GM19035 (cell line): ENCODE results near the gene CCNDBP1.
"Not testable (repeated sequence)": the region's sequence is repeated elsewhere in the genome, so short reads cannot be mapped to it uniquely, and the experiment has no call there.

Experiments
- ATAC-seq: cut with Tn5 transposase; IDR thresholded peaks from one replicate; pipeline ENCODE4 v1.9.1; 2021; ENCODE audit not compliant: unreplicated experiment

Gene CCNDBP1, protein sequence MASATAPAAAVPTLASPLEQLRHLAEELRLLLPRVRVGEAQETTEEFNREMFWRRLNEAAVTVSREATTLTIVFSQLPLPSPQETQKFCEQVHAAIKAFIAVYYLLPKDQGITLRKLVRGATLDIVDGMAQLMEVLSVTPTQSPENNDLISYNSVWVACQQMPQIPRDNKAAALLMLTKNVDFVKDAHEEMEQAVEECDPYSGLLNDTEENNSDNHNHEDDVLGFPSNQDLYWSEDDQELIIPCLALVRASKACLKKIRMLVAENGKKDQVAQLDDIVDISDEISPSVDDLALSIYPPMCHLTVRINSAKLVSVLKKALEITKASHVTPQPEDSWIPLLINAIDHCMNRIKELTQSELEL

DNA sequence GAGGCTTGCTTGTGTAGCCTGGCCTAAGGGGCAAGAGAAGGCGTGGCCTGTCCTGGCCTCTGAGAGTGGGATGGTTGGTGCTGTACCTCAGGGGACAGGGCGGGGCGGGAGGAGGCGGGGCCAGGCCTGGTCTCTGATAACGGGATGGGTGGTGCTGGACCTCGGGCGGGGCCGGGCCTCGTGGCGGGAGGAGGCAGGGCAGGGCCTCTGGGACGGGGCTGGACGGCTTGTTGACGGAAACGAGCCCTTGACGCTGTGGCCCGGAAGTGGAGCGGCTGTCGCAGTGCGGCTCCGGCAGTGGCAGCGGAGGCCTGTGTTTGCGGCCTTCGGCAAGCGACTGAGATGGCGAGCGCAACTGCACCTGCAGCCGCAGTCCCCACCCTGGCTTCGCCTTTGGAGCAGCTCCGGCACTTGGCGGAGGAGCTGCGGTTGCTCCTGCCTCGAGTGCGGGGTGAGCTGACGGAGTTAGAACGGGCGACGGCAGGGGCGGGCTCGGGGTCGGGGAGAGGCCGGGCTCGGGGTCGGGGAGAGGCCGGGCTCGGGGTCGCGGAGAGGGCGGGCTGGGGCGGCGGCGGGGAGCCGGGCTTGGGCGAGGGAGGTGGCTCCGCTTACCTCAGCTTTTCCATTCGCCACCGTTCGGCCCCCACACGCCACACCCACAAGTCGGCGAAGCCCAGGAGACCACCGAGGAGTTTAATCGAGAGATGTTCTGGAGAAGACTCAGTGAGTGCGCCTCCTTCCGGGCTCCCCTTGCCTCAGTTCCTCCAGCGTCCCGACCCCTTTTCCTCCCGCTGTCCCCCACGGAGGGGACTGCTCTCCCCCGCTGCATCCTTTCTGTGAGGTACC is at the start of gene CCNDBP1:
CCNDBP1 (plus strand) TSS at position 247 of the 846 bp plus-strand sequence; CDS start at position 343, 96 bp downstream.
- peak; percentile 93 for ATAC-seq

GRCh38 chr15:43143203-43143941 is 41.8 kb upstream of the CCNDBP1 start:
- no peak for ATAC-seq

DNA sequence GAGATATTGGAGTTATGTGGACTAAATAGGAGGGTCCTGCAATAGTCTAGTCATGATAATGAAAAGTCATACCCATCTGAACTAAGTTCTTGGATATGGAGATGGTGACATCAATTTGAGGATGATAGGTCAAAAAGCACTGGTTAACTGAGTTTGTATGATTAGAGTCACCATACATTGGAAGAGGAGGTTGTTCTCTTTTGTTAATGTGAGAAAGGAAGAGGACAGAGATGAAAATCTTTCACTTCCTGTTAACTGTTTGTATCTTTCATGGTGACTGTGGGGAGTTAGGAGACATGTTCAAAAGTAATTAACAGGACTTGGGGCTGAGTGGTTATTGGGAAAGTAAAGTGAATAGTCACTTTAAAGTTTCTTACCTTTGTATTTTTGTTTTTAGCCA is 40.7 kb upstream of the CCNDBP1 start:
- no peak for ATAC-seq

- no peak for ATAC-seq
These were observed 39.0 kb upstream of the CCNDBP1 start for GRCh38 chr15:43146184-43146583.

- no peak for ATAC-seq
These were observed 34.8 kb upstream of the CCNDBP1 start for GRCh38 chr15:43150191-43150929.

GRCh38 chr15:43151688-43152087 is 33.5 kb upstream of the CCNDBP1 start:
- ATAC-seq = no peak

- ATAC-seq = no peak
These were observed 31.9 kb upstream of the CCNDBP1 start for GRCh38 chr15:43153269-43153668.

DNA sequence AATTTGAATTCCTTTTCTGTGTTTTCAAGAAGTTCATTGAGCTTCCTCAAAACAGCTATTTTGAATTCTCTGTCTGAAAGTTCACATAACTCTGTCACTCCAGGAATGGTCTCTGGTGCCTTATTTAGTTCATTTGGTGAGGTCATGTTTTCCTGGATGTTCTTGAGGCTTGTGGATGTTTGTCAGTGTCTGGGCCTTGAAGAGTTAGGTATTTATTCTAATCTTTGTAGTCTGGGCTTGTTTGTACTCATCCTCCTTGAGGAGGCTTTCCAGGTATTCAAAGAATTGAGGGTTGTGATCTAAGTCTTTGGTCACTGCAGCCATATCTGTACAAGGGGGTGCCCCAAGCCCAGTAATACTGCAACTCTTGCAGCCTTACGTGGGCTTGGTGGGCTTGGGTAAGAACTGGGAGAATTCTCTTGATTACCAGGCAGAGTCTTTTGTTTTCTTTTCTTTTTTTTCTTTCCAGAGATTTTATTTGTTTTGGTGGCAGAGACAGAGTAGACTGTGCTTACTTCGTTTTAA is 19.3 kb upstream of the CCNDBP1 start:
- no peak for ATAC-seq

- not testable (repeated sequence) for ATAC-seq
These were observed 17.9 kb upstream of the CCNDBP1 start for GRCh38 chr15:43167261-43167660.

GRCh38 chr15:43168192-43169107 is 16.8 kb upstream of the CCNDBP1 start:
- ATAC-seq = no peak

- no peak for ATAC-seq
These were observed 15.3 kb upstream of the CCNDBP1 start for GRCh38 chr15:43169888-43170287.

DNA sequence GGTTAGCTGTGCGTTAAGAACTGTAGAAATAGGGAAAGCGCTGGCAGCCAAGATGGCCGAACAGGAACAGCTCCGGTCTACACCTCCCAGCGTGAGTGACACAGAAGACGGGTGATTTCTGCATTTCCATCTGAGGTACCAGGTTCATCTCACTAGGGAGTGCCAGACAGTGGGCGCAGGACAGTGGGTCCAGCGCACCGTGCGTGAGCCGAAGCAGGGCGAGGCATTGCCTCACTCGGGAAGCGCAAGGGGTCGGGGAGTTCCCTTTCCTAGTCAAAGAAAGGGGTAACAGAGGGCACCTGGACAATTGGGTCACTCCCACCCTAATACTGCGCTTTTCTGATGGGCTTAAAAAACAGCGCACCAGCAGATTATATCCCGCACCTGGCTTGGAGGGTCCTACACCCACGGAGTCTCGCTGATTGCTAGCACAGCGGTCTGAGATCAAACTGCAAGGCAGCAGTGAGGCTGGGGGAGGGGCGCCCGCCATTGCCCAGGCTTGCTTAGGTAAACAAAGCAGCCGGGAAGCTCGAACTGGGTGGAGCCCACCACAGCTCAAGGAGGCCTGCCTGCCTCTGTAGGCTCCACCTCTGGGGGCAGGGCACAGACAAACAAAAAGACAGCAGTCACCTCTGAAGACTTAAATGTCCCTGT is 9.4 kb upstream of the CCNDBP1 start:
- not testable (repeated sequence) for ATAC-seq

DNA sequence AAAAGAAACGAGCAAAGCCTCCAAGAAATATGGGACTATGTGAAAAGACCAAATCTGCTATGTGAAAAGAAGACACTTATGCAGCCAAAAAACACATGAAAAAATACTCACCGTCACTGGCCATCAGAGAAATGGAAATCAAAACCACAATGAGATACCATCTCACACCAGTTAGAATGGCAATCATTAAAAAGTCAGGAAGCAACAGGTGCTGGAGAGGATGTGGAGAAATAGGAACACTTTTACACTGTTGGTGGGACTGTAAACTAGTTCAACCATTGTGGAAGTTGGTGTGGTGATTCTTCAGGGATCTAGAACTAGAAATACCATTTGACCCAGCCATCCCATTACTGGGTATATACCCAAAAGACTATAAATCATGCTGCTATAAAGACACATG is 8.1 kb upstream of the CCNDBP1 start:
- ATAC-seq = not testable (repeated sequence)

DNA sequence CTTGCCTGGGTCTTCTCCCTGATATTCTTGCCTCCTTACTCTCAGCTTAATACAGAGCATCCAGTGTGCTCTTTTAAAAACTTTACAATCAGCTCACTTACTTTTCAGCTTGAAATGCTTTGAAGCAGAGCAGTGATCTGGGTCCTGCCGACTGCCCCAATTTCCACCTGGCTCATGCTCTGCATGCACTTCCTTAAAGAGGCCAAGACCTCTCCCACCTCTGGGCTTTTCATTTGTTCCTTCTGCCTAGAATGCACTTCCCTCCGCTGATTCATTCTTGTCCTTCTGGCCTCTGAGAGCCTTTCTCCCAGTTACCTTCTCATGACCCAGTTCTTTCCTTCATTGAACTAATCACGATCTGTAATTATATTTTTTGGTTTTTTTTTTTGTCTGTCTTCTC is 1.9 kb upstream of the CCNDBP1 start:
- no peak for ATAC-seq

DNA sequence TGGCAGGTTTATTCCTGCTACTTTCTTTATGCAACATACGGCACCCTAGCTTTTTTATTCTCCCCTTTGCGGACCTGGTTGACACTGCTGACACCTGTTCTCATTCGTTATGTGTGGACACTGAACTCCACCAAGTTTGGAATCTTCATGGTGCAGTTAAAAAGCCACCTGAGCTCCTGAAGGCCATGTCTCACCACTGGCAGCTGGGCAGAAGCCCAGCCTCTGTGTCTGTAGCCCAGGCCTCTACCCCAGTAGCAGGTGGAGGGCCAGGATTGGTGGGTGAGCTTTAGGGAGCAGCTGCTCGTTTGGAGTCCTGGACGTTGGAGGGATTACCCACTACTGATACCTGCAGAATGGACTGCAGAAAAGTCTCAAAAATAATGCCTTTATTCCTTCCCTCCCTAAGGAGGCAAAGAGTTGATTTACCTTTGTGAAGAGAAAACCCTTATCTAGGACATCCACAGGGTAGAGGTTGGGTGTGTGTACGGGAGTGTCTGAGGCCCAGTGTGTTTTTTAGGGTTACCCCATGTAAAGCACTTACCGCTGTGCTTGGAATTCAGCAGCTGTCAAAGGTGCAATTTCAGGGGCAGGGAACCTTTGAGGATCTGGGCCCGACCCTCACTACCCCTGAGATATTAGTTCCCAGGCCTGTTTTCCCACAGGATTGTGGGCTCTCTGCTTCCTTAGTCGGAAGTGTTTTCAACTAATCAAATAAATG is 637 bp upstream of the CCNDBP1 start:
- no peak for ATAC-seq

- ATAC-seq = no peak
These were observed 775 bp downstream of the CCNDBP1 start for GRCh38 chr15:43186003-43186353.

- ATAC-seq = no peak
These were observed 2.4 kb downstream of the CCNDBP1 start for GRCh38 chr15:43187544-43188155.

- ATAC-seq = no peak
These were observed 4.1 kb downstream of the CCNDBP1 start for GRCh38 chr15:43189296-43189695.
